ENCODE results near the gene ZIC1.

ZIC1 gene

GRCh38 chr3:147380977-147381376, 28.2 kb upstream of the ZIC1 start:
- DNase-seq: no peak

GRCh38 chr3:147381596-147381995, 27.6 kb upstream of the ZIC1 start:
- no peak for DNase-seq

- no peak for DNase-seq
Observed at GRCh38 chr3:147383617-147384016, 25.5 kb upstream of the ZIC1 start.

GRCh38 chr3:147384210-147385058, 24.7 kb upstream of the ZIC1 start:
- no peak for DNase-seq

GRCh38 chr3:147385059-147386012, 23.8 kb upstream of the ZIC1 start:
- DNase-seq: no peak

- DNase-seq: no peak
Observed at GRCh38 chr3:147387291-147387884, 21.8 kb upstream of the ZIC1 start.

GRCh38 chr3:147387885-147388699, 21.1 kb upstream of the ZIC1 start:
- DNase-seq: no peak

GRCh38 chr3:147388700-147389580, 20.2 kb upstream of the ZIC1 start:
- DNase-seq: no peak

- DNase-seq: no peak
Observed at GRCh38 chr3:147389717-147390116, 19.4 kb upstream of the ZIC1 start.

GRCh38 chr3:147390589-147391569, 18.3 kb upstream of the ZIC1 start:
- DNase-seq: no peak

- no peak for DNase-seq
Observed at GRCh38 chr3:147391781-147392624, 17.2 kb upstream of the ZIC1 start.

- DNase-seq: no peak
Observed at GRCh38 chr3:147392625-147392946, 16.6 kb upstream of the ZIC1 start.

GRCh38 chr3:147393261-147393942, 15.8 kb upstream of the ZIC1 start:
- no peak for DNase-seq

GRCh38 chr3:147393943-147394883, 15.0 kb upstream of the ZIC1 start:
- no peak for DNase-seq

GRCh38 chr3:147394884-147395225, 14.3 kb upstream of the ZIC1 start:
- DNase-seq: no peak

- DNase-seq: no peak
Observed at GRCh38 chr3:147395899-147396711, 13.1 kb upstream of the ZIC1 start.

- DNase-seq: no peak
Observed at GRCh38 chr3:147396712-147397046, 12.5 kb upstream of the ZIC1 start.

All from NCI-H526 (cell line).